KBM-7 (cell line): Measurements from ENCODE around the gene CASK.
"Not testable (repeated sequence)": the region's sequence is repeated elsewhere in the genome, so short reads cannot be mapped to it uniquely, and the experiment has no call there.

ENCODE experiments used
- DNase-seq: peaks from one replicate; pipeline ENCODE4 v3.0.0-alpha.2; 2015
- in situ Hi-C: fragments of 300-500 bp; cut with MboI; formaldehyde crosslinking; loops from 2 replicates; pipeline ENCODE4 v1.14.3; 2020; ENCODE audit warnings: low sequenced_read_pairs, low pct_unique_long_range_greater_than_20kb, mixed read lengths

CASK gene

GRCh38 chrX:41759817-41760216 lies 163.5 kb downstream of the CASK start:
- DNase-seq: peak; percentile 60
- in situ Hi-C loops: no loop called here

GRCh38 chrX:41758401-41758800 lies 165.0 kb downstream of the CASK start:
- in situ Hi-C loops: no loop called here
- no peak for DNase-seq

DNA sequence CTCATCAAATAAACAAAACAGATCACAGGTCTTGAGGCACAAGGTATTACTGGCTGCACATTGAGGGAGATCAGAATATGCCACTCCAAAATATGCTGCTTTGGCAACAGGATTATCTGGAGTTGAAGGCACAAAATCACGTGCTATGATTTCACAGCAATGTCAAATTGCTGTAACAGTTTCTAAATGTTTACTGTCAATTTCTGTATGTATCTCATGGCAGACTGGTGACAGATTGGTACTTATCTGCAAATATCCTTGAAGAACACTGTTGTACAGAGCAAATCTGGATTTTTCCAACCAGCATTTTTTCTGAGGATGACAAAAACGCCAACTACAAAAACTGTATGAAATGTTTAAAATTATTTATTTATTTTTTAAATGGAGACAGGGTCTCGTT lies 172.6 kb downstream of the CASK start:
- in situ Hi-C loops: no loop called here
- no peak for DNase-seq

GRCh38 chrX:41739871-41740270 lies 183.5 kb downstream of the CASK start:
- DNase-seq: no peak
- in situ Hi-C loops: loop anchor here (25.0 kb wide), 1 partner anchor 178 kb away; no protein-coding TSS in a partner anchor

DNA sequence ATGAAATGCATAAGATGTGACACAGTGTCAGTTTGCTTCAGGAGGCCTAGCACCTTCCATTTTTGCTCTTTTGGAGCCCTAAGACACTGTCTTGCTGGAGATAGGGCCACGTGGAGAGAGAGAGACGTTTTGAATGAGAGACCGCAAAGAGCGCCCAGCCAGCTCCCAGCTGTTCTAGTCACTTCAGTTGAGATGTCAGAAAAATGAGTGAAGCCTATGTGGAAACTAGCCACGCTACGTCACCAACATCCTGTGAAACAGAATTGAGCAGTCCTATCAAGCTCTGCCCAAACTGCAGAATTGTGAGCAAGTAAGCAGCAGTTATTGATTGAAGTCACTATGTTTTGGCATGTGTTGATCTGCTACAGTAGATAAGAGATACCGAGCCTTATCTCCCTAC lies 186.3 kb downstream of the CASK start:
- in situ Hi-C loops: loop anchor here (25.0 kb wide), 1 partner anchor 175 kb away; no protein-coding TSS in a partner anchor
- peak; percentile 35 for DNase-seq

DNA sequence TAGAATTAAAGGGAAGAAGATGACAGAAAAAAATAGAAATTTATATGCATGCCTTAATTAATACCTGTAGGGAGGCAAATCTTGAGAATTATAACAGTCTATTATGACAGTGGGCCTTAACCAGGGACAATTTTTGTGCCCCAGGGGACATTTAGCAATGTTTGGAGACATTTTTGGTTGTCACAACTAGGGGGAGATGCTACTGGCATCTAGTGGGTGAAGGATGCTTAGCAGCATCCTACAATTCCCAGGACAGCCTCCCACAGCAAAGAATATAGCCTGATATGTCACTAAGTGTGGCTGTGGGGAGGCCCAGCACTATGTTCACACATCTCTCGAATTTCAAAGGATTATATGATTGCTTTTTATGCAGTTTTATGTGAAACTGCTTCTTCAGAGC lies 188.8 kb downstream of the CASK start:
- peak; percentile 63 for DNase-seq
- in situ Hi-C loops: loop anchor here (25.0 kb wide), 1 partner anchor 172 kb away; no protein-coding TSS in a partner anchor

DNA sequence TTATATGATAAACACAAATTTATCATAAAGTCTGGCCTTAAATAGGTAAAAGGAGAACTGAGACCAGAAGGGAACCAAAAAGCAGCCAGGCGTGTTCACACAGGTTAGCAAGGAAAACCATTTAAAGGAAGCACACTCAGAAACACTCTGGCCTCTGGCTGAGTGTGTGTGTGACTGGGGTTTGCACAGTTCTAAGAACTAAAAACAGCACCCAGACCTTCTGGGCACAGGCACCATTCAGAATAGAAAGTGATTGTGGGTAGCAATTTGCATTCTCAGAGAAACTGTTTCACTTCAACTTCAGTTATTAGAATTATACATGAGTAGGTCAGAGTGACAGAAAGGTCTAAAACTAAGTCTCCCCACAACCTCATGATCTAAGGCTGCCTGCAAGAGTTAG lies 189.4 kb downstream of the CASK start:
- peak; percentile 45 for DNase-seq
- in situ Hi-C loops: loop anchor here (25.0 kb wide), 1 partner anchor 172 kb away; no protein-coding TSS in a partner anchor

DNA sequence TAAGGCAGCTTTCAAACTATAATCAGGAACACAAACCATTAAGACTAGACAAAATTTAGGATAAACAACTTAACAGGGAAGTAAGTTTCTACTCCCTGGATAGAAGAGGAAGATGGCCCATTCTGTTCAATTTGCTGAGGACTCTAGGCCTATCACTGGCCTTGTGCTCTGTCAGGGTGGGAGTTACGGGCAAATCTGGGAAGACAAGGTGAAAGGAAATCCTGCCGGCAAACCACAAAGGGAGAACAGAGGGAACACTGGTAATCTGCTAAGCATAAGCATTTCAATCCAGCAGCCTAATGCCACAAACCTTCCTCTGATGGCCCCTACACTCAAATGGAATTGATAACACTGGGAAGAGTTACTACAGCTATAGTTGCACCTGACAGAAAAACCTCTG lies 191.1 kb downstream of the CASK start:
- peak; percentile 20 for DNase-seq
- in situ Hi-C loops: loop anchor here (25.0 kb wide), 1 partner anchor 170 kb away; no protein-coding TSS in a partner anchor

- in situ Hi-C loops: loop anchor here (25.0 kb wide), 1 partner anchor 168 kb away; no protein-coding TSS in a partner anchor
- DNase-seq: no peak
Measured at GRCh38 chrX:41730081-41730480, 193.3 kb downstream of the CASK start.

- in situ Hi-C loops: loop anchor here (25.0 kb wide), 1 partner anchor 166 kb away; no protein-coding TSS in a partner anchor
- no peak for DNase-seq
Measured at GRCh38 chrX:41728125-41728524, 195.2 kb downstream of the CASK start.

- peak; percentile 75 for DNase-seq
- in situ Hi-C loops: no loop called here
Measured at GRCh38 chrX:41723826-41724225, 199.5 kb downstream of the CASK start, which contains the start of gene GPR82. GPR82 (plus strand) TSS chrX:41724181; CDS start chrX:41727027, 2,846 bp downstream.

DNA sequence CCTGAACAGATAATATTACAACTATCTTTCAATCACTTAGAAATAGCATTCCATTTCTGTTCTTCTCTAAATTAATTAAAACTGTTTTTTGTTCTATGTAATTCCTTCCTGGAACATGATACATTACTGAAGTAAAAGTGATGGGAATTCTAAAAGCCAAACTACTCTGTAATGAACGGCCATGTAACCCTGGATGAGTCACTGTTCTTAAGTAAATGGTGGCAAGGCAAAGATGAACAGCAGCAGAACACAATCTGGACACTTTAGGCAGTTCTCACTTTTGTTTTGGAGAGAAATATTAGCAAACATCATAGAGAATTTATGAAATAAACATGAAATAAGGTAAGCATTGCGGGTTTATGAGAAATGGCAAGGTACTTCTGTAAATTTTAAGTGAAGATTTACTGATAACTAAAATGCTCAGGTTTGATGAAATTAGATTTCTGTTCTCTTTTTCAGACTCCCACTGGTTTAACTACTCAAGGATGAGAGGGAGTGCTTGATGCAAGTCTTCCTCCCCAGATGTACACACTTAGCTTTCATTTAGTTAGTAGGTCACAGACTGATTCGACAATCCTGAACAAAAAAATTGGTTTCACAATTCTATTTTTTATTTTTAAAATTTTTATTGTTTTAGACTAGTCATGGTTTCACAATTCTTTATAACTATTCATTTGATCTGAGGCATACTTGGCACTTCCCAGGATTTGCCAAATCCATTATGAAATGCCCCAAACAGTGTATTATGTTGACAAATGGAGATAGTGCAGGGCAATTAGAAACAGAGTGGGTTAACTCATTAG lies 200.3 kb downstream of the CASK start:
- no peak for DNase-seq
- in situ Hi-C loops: no loop called here

- in situ Hi-C loops: no loop called here
- DNase-seq: no peak
Measured at GRCh38 chrX:41722214-41722613, 201.1 kb downstream of the CASK start.

GRCh38 chrX:41721590-41721989 lies 201.8 kb downstream of the CASK start:
- no peak for DNase-seq
- in situ Hi-C loops: no loop called here

GRCh38 chrX:41720125-41720779 lies 203.1 kb downstream of the CASK start:
- peak; percentile 58 for DNase-seq
- in situ Hi-C loops: no loop called here

DNA sequence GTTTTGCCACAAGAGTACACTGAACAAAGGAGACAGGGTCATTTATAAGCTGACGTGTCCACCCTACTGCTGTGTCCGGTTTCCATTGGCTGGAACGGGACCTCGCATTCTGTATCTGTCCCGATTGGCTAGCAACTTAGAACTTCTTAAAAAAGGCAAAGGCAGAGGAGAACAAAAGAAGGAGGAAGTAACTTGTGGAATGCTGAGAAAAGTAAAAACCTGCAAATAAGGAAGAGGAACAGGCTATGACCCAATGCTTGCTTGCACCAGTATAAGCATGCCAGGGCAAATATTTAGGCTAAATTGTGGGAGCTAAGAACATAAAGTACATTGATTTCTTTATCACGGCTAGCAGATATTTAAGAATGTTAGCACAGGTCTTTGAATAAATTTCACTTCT lies 203.7 kb downstream of the CASK start:
- DNase-seq: peak; percentile 66
- in situ Hi-C loops: not testable (repeated sequence)

DNA sequence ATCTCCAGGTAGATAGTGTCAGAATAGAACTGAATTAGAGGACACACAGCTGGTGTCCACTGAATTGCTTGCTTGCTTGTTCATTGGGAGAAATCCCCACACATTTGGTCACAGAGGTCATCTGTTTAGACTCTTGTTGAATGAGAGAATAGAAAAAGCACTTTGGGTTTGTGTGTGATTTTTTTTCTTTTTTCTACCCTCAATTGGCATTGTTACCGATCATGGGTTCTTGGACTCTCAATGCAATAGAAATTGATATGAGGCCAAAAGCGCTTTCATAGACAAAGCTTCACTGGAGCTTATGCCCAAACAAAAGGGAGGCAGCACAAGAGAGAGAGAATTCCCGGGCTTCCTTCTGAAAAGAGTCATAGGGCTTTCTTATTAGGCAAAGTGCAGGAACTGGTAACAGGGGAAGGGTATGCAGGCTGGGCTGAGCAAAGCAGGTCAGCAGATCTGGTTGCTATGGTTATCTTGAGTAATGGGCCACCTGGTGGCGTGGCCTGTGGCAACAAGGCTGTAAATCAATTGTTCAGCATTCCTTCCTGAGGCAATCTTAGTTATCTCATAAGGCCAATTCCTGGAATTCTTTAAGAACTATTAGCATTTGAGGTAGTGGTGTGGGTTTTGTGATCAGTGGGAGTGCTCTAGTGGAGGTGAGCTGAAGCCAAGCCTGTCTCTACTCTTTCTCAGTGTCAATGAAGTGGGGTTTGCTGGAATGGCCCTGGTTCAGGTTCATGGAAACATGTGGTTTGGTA lies 204.7 kb downstream of the CASK start:
- in situ Hi-C loops: no loop called here
- no peak for DNase-seq

- DNase-seq: peak; percentile 55
- in situ Hi-C loops: no loop called here
Measured at GRCh38 chrX:41716767-41717473, 206.4 kb downstream of the CASK start.

- DNase-seq: no peak
- in situ Hi-C loops: no loop called here
Measured at GRCh38 chrX:41716222-41716621, 207.1 kb downstream of the CASK start.
